Mesenchymal stem cell (in vitro differentiated cells and primary cell): Measurements from ENCODE around the gene NRN1L.

ENCODE experiments used
- DNase-seq: peaks from one replicate; pipeline ENCODE4 v3.0.0-alpha.2; 2013
- H2AFZ ChIP-seq: one replicate; pipeline ENCODE4 v1.6.1; 2013; ENCODE audit warnings: low read depth, mild to moderate bottlenecking, control low read depth, inconsistent platforms, low read length, moderate library complexity
- H2AK5ac ChIP-seq: 2 replicates; pipeline ENCODE4 v1.6.1; 2013; ENCODE audit warnings: low read length, moderate library complexity, mild to moderate bottlenecking, inconsistent platforms; ENCODE audit not compliant: severe bottlenecking
- H2BK120ac ChIP-seq: one replicate; pipeline ENCODE4 v1.6.1; 2013; ENCODE audit warnings: low read depth, mild to moderate bottlenecking, inconsistent platforms, low read length, moderate library complexity
- H2BK12ac ChIP-seq, 2 experiments: one replicate each; pipeline ENCODE4 v1.6.1; 2013; ENCODE audit warnings: inconsistent platforms in 2 of 2, low read length in 2 of 2, mild to moderate bottlenecking in 2 of 2, moderate library complexity in 2 of 2, control low read depth in 1 of 2
- H2BK15ac ChIP-seq: one replicate; pipeline ENCODE4 v1.6.1; 2013; ENCODE audit warnings: mild to moderate bottlenecking, low read depth, inconsistent platforms; ENCODE audit not compliant: poor library complexity, severe bottlenecking
- H2BK5ac ChIP-seq: 2 replicates; pipeline ENCODE4 v1.6.1; 2013; ENCODE audit warnings: low read depth, mild to moderate bottlenecking, low read length, control low read depth, inconsistent platforms; ENCODE audit not compliant: poor library complexity, severe bottlenecking
- H3K14ac ChIP-seq, 2 experiments: one replicate each; pipeline ENCODE4 v1.6.1; 2013; ENCODE audit warnings: inconsistent platforms in 2 of 2, low read length in 2 of 2, control low read depth in 1 of 2, mild to moderate bottlenecking in 1 of 2, moderate library complexity in 1 of 2
- H3K18ac ChIP-seq, 2 experiments: one replicate each; pipeline ENCODE4 v1.6.1; 2013; ENCODE audit warnings: inconsistent platforms in 2 of 2, low read length in 2 of 2, control low read depth in 1 of 2, low read depth in 1 of 2, mild to moderate bottlenecking in 1 of 2
- H3K23ac ChIP-seq, 2 experiments: one replicate each; pipeline ENCODE4 v1.6.1; 2013; ENCODE audit warnings: inconsistent platforms in 2 of 2, low read length in 2 of 2, mild to moderate bottlenecking in 2 of 2, moderate library complexity in 2 of 2, control low read depth in 1 of 2
- H3K27ac ChIP-seq: 2 replicates; pipeline ENCODE4 v1.5.1; 2013; ENCODE audit warnings: mild to moderate bottlenecking, moderate library complexity, low read length, control low read depth, inconsistent platforms; ENCODE audit not compliant: poor library complexity, severe bottlenecking
- H3K27me3 ChIP-seq, 2 experiments: 2 replicates each; pipeline versions ENCODE4 v1.6.1 to v1.7.0; 2013; ENCODE audit warnings: low read length in 2 of 2, mild to moderate bottlenecking in 2 of 2, moderate library complexity in 2 of 2, control low read depth in 1 of 2, inconsistent platforms in 1 of 2; ENCODE audit not compliant: control insufficient read depth in 1 of 2, insufficient read depth in 1 of 2
- H3K36me3 ChIP-seq, 2 experiments: 2 replicates each; pipeline versions ENCODE4 v1.6.1 to v1.7.0; 2013; ENCODE audit warnings: low read length in 2 of 2, control low read depth in 1 of 2, inconsistent platforms in 1 of 2, low read depth in 1 of 2, mild to moderate bottlenecking in 1 of 2; ENCODE audit not compliant: insufficient read depth in 2 of 2, control insufficient read depth in 1 of 2
- H3K4ac ChIP-seq, 2 experiments: one replicate each; pipeline ENCODE4 v1.6.1; 2013; ENCODE audit warnings: inconsistent platforms in 2 of 2, low read length in 2 of 2, mild to moderate bottlenecking in 2 of 2, moderate library complexity in 2 of 2, control low read depth in 1 of 2, low read depth in 1 of 2
- H3K4me1 ChIP-seq: 2 replicates; pipeline ENCODE4 v1.6.1; 2013; ENCODE audit warnings: low read depth, low read length, control low read depth; ENCODE audit not compliant: control insufficient read depth, insufficient read depth
- H3K4me2 ChIP-seq: 2 replicates; pipeline ENCODE4 v1.6.1; 2013; ENCODE audit warnings: low read length, mild to moderate bottlenecking, inconsistent platforms; ENCODE audit not compliant: poor library complexity, severe bottlenecking
- H3K4me3 ChIP-seq, 2 experiments: 2 replicates each; pipeline versions ENCODE4 v1.5.1 to v1.7.0; 2013; ENCODE audit warnings: low read length in 2 of 2, mild to moderate bottlenecking in 2 of 2, control low read depth in 1 of 2, low read depth in 1 of 2; ENCODE audit not compliant: insufficient read depth in 1 of 2
- H3K79me1 ChIP-seq: replicated peaks from 2 replicates; pipeline ENCODE4 v1.6.1; 2013; ENCODE audit warnings: mild to moderate bottlenecking, control low read depth, low read length, inconsistent platforms; ENCODE audit not compliant: poor library complexity, severe bottlenecking
- H3K9ac ChIP-seq: 2 replicates; pipeline ENCODE4 v1.7.0; 2013; ENCODE audit warnings: mild to moderate bottlenecking, low read length, moderate library complexity
- H3K9me3 ChIP-seq: 2 replicates; pipeline ENCODE4 v1.7.0; 2013; ENCODE audit warnings: mild to moderate bottlenecking, low read length; ENCODE audit not compliant: control insufficient read depth
- H4K8ac ChIP-seq: one replicate; pipeline ENCODE4 v1.6.1; 2013; ENCODE audit warnings: inconsistent platforms, mild to moderate bottlenecking, low read length, moderate library complexity
- H4K91ac ChIP-seq: one replicate; pipeline ENCODE4 v1.6.1; 2013; ENCODE audit warnings: mild to moderate bottlenecking, low read length, inconsistent platforms
- WGBS: methylation state at CpG from one replicate; pipeline ENCODE4 v1.1.7; 2013; ENCODE audit warnings: mixed read lengths; 5-methylcytosine and 5-hydroxymethylcytosine counted together

Gene NRN1L

DNA sequence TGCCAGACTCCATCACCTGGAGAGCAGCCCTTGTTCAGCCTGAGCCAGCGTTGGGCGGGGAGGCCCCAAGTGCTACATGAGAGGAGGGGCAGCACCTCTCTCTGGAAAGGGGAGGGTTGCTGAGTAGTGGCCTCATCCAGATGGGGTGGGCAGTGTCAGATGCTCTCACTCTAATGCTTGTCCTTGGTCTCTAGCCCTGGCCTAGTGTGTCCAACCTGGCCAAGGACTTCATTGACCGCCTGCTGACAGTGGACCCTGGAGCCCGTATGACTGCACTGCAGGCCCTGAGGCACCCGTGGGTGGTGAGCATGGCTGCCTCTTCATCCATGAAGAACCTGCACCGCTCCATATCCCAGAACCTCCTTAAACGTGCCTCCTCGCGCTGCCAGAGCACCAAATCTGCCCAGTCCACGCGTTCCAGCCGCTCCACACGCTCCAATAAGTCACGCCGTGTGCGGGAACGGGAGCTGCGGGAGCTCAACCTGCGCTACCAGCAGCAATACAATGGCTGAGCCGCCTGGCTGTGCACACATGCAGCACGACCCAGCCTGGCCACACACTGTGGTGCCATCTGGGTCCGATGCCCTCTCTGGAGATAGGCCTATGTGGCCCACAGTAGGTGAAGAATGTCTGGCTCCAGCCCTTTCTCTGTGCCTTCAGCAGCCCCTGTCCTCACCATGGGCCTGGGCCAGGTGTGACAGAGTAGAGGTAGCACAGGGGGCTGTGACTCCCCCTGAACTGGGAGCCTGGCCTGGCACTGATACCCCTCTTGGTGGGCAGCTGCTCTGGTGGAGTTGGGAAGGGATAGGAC lies 42.7 kb downstream of the NRN1L start:
- H3K27me3 ChIP-seq, result no peaks in the 10 kb centered on the region
- no peak for DNase-seq
- H3K36me3 ChIP-seq, result peaks cover 47 to 74% of the 10 kb centered on the region in 2 experiments
- no peak overlapping the region for H3K9ac ChIP-seq
- H2BK15ac ChIP-seq, result no peak overlapping the region
- H3K27ac ChIP-seq, result no peak overlapping the region
- no peak overlapping the region for H2AFZ ChIP-seq
- no peak overlapping the region for H3K4me3 ChIP-seq
- H3K4ac ChIP-seq, result no peak overlapping the region
- H3K4me2 ChIP-seq, result no peak overlapping the region
- H3K79me1 ChIP-seq, result peaks cover 43% of the 10 kb centered on the region
- H4K8ac ChIP-seq, result no peak overlapping the region
- H2BK12ac ChIP-seq, result no peak overlapping the region
- H2BK120ac ChIP-seq, result no peak overlapping the region
- H3K18ac ChIP-seq, result no peak overlapping the region
- H3K14ac ChIP-seq, result no peak overlapping the region
- no peak overlapping the region for H4K91ac ChIP-seq
- H3K4me1 ChIP-seq, result peaks cover 13% of the 10 kb centered on the region
- H2BK5ac ChIP-seq, result no peak overlapping the region
- WGBS, result 94% methylated on average over 22 of the region's 22 CpGs
- no peaks in the 10 kb centered on the region for H3K9me3 ChIP-seq
- H3K23ac ChIP-seq, result no peak overlapping the region
- no peak overlapping the region for H2AK5ac ChIP-seq

- Histone ChIP-seq H3K4me3 (no peak overlapping the region), H3K27me3 (no peaks in the 10 kb centered on the region), H2BK5ac (no peak overlapping the region), H3K14ac (no peak overlapping the region), H3K27ac (no peak overlapping the region), H4K8ac (no peak overlapping the region), H3K4me2 (no peak overlapping the region), H3K36me3 (peaks cover 49 to 71% of the 10 kb centered on the region in 2 experiments), H3K9me3 (no peaks in the 10 kb centered on the region), H2AFZ (no peak overlapping the region), H3K9ac (no peak overlapping the region), H2BK120ac (no peak overlapping the region), H3K4ac (no peak overlapping the region), H3K23ac (no peak overlapping the region), H3K4me1 (peaks cover 13% of the 10 kb centered on the region), H2AK5ac (no peak overlapping the region), H3K79me1 (peaks cover 38% of the 10 kb centered on the region), H4K91ac (no peak overlapping the region), H3K18ac (no peak overlapping the region), H2BK12ac (no peak overlapping the region), H2BK15ac (no peak overlapping the region)
- WGBS, result 83% methylated on average over 6 of the region's 7 CpGs
- DNase-seq, result no peak
Observed at GRCh38 chr16:67928147-67928546, 43.5 kb downstream of the NRN1L start.

DNA sequence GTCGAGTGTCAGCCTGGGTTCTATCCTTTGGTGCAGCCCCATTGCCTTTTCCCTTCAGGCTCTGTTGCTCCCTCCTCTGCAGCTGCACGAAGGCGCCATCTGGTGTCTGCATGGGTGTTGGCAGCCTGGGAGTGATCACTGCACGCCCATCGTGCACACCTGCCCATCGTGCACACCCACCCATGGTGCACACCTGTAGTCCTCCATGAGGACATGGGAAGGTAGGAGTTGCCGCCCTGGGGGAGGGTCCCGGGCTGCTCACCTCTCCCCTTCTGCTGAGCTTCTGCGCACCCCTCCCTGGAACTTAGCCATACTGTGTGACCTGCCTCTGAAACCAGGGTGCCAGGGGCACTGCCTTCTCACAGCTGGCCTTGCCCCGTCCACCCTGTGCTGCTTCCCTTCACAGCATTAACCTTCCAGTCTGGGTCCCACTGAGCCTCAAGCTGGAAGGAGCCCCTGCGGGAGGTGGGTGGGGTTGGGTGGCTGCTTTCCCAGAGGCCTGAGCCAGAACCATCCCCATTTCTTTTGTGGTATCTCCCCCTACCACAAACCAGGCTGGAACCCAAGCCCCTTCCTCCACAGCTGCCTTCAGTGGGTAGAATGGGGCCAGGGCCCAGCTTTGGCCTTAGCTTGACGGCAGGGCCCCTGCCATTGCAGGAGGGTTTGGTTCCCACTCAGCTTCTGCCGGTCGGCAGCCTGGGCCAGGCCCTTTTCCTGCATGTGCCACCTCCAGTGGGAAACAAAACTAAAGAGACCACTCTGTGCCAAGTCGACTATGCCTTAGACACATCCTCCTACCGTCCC lies 44.1 kb downstream of the NRN1L start:
- Histone ChIP-seq H3K9me3 (no peaks in the 10 kb centered on the region), H2BK120ac (no peak overlapping the region), H3K36me3 (peaks cover 51 to 68% of the 10 kb centered on the region in 2 experiments), H3K9ac (no peak overlapping the region), H4K91ac (no peak overlapping the region), H2BK12ac (peak overlapping the region in 1 of 2 experiments; percentile 11), H3K4me1 (peaks cover 15% of the 10 kb centered on the region), H3K4me2 (no peak overlapping the region), H3K27ac (no peak overlapping the region), H2BK15ac (no peak overlapping the region), H3K79me1 (peaks cover 37% of the 10 kb centered on the region), H2AFZ (no peak overlapping the region), H3K27me3 (no peaks in the 10 kb centered on the region), H3K18ac (no peak overlapping the region), H3K14ac (no peak overlapping the region), H2BK5ac (no peak overlapping the region), H3K23ac (no peak overlapping the region), H2AK5ac (no peak overlapping the region), H3K4ac (no peak overlapping the region), H4K8ac (peak overlapping the region; percentile 56), H3K4me3 (no peak overlapping the region)
- DNase-seq, result peak; percentile 65
- 47% methylated on average over 15 of the region's 16 CpGs for WGBS

DNA sequence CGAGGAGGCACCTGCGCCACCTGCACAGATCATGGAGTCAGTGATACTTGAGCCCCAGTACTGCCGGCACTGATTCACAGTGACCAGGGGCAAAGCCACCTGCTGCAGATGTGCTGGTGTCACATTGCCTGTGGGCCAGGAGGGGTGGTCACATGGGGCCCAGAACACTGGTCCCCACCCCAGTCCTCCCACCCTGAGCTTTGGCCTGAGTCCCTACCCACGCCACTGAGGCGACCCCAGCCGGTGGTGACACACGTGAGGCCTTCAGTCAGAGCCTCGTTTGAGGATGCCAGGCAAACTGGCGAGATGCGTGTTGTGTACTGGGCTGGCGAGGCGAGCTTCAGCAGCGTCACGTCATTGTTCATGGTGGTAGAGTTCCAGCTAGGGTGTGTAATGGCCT lies 45.5 kb downstream of the NRN1L start:
- H2BK15ac ChIP-seq, result no peak overlapping the region
- H3K79me1 ChIP-seq, result peaks cover 39% of the 10 kb centered on the region
- H3K9me3 ChIP-seq, result no peaks in the 10 kb centered on the region
- no peak overlapping the region for H3K9ac ChIP-seq
- H3K4me1 ChIP-seq, result peaks cover 26% of the 10 kb centered on the region
- no peak overlapping the region for H2BK5ac ChIP-seq
- H3K23ac ChIP-seq, result no peak overlapping the region
- no peak overlapping the region for H3K4me2 ChIP-seq
- DNase-seq, result no peak
- no peak overlapping the region for H4K8ac ChIP-seq
- no peak overlapping the region for H3K4ac ChIP-seq
- no peak overlapping the region for H3K27ac ChIP-seq
- H2BK12ac ChIP-seq, result no peak overlapping the region
- no peak overlapping the region for H2AK5ac ChIP-seq
- no peak overlapping the region for H3K4me3 ChIP-seq
- no peak overlapping the region for H3K14ac ChIP-seq
- no peaks in the 10 kb centered on the region for H3K27me3 ChIP-seq
- H2BK120ac ChIP-seq, result no peak overlapping the region
- H4K91ac ChIP-seq, result no peak overlapping the region
- peaks cover 59 to 69% of the 10 kb centered on the region in 2 experiments for H3K36me3 ChIP-seq
- WGBS, result 93% methylated on average over 14 of the region's 14 CpGs
- no peak overlapping the region for H2AFZ ChIP-seq
- no peak overlapping the region for H3K18ac ChIP-seq
